ENCODE results near the gene CAPZB.

GRCh38 chr1:19371226-19372135, 113.9 kb downstream of the CAPZB start:
- TF ChIP-seq POLR2AphosphoS5 (IDR thresholded peaks at IDR 0.05; ENCODE audit: low read depth, low read length) (no peak), POLR2A (IDR thresholded peaks at IDR 0.05; ENCODE audit: low read depth, low read length) (no peak), TAF1 (IDR thresholded peaks at IDR 0.05; ENCODE audit: low read depth, low read length) (no peak), SPI1 (IDR thresholded peaks at IDR 0.05; ENCODE audit: low read depth, low read length) (no peak), POU2F2 (IDR thresholded peaks at IDR 0.05; ENCODE audit: low read depth, low read length) (no peak), PAX5 (IDR thresholded peaks at IDR 0.05; ENCODE audit: insufficient read depth, low read length, severe bottlenecking) (no peak)
